ENCODE results near the gene ZNF317. TPM values are rescaled to one million over a fixed set of nuclear protein-coding genes. Genes with fewer than 3 reads are reported as not detected.

Gene ZNF317
- total RNA-seq, 1 donor from 2014 or later: 28.2 TPM

GRCh38 chr19:9144920-9145319 is 4.7 kb downstream of the ZNF317 start:
- no peak overlapping the region for H3K4me3 ChIP-seq
- peaks cover 11% of the 10 kb centered on the region for H3K9me3 ChIP-seq
- peaks cover 17% of the 10 kb centered on the region for H3K4me1 ChIP-seq
- H3K36me3 ChIP-seq: no peaks in the 10 kb centered on the region
- no peak for TF ChIP-seq CTCF (IDR thresholded peaks at IDR 0.05)
- ATAC-seq: no peak
- H3K27me3 ChIP-seq: no peaks in the 10 kb centered on the region
- H3K27ac ChIP-seq: no peak overlapping the region
- no peak for DNase-seq
- intact Hi-C loops (cut with DNase I): no loop called here

GRCh38 chr19:9146882-9147281 is 6.7 kb downstream of the ZNF317 start:
- intact Hi-C loops (cut with DNase I): no loop called here
- Histone ChIP-seq H3K9me3 (peaks cover 11% of the 10 kb centered on the region), H3K4me1 (peaks cover 6% of the 10 kb centered on the region), H3K4me3 (no peak overlapping the region), H3K27ac (no peak overlapping the region), H3K36me3 (no peaks in the 10 kb centered on the region), H3K27me3 (no peaks in the 10 kb centered on the region)
- peak; percentile 24 for ATAC-seq
- DNase-seq: no peak
- no peak for TF ChIP-seq CTCF (IDR thresholded peaks at IDR 0.05)

- Histone ChIP-seq H3K36me3 (no peaks in the 10 kb centered on the region), H3K27ac (no peak overlapping the region), H3K4me3 (no peak overlapping the region), H3K9me3 (peaks cover 23% of the 10 kb centered on the region), H3K27me3 (no peaks in the 10 kb centered on the region), H3K4me1 (no peaks in the 10 kb centered on the region)
- no peak for ATAC-seq
- no peak for TF ChIP-seq CTCF (IDR thresholded peaks at IDR 0.05)
- intact Hi-C loops (cut with DNase I): no loop called here
- no peak for DNase-seq
These were observed 8.5 kb downstream of the ZNF317 start for GRCh38 chr19:9148697-9149096.

GRCh38 chr19:9149997-9150396 is 9.8 kb downstream of the ZNF317 start:
- intact Hi-C loops (cut with DNase I): no loop called here
- peaks cover 26% of the 10 kb centered on the region for H3K9me3 ChIP-seq
- H3K27ac ChIP-seq: no peak overlapping the region
- no peaks in the 10 kb centered on the region for H3K27me3 ChIP-seq
- DNase-seq (no peak), ATAC-seq (no peak)
- H3K36me3 ChIP-seq: no peaks in the 10 kb centered on the region
- TF ChIP-seq CTCF (IDR thresholded peaks at IDR 0.05): no peak
- H3K4me3 ChIP-seq: no peak overlapping the region
- no peaks in the 10 kb centered on the region for H3K4me1 ChIP-seq

- Histone ChIP-seq H3K36me3 (no peaks in the 10 kb centered on the region), H3K4me3 (no peak overlapping the region), H3K27me3 (no peaks in the 10 kb centered on the region), H3K9me3 (peaks cover 22% of the 10 kb centered on the region), H3K27ac (no peak overlapping the region), H3K4me1 (no peaks in the 10 kb centered on the region)
- intact Hi-C loops (cut with DNase I): no loop called here
- no peak for ATAC-seq
- TF ChIP-seq CTCF (IDR thresholded peaks at IDR 0.05): no peak
- no peak for DNase-seq
These were observed 10.5 kb downstream of the ZNF317 start for GRCh38 chr19:9150650-9151049.

GRCh38 chr19:9151367-9151766 is 11.2 kb downstream of the ZNF317 start:
- Histone ChIP-seq H3K27ac (no peak overlapping the region), H3K4me1 (no peaks in the 10 kb centered on the region), H3K27me3 (no peaks in the 10 kb centered on the region), H3K4me3 (no peak overlapping the region), H3K36me3 (peaks cover 5% of the 10 kb centered on the region), H3K9me3 (peaks cover 22% of the 10 kb centered on the region)
- intact Hi-C loops (cut with DNase I): no loop called here
- ATAC-seq (no peak), DNase-seq (no peak)
- no peak for TF ChIP-seq CTCF (IDR thresholded peaks at IDR 0.05)
